DMS114 treated with DMSO at 0.1 percent for 48 hours (cell line): ENCODE results near the gene KREMEN1.
"Not testable (repeated sequence)": the region's sequence is repeated elsewhere in the genome, so short reads cannot be mapped to it uniquely, and the experiment has no call there.

Experiments used
- DNase-seq: peaks from one replicate; lab custom pipeline; 2025; ENCODE audit not compliant: unreplicated experiment; lab: John Stamatoyannopoulos, UW

Gene KREMEN1

GRCh38 chr22:29078036-29078868 lies 5.4 kb downstream of the KREMEN1 start:
- no peak for DNase-seq

DNA sequence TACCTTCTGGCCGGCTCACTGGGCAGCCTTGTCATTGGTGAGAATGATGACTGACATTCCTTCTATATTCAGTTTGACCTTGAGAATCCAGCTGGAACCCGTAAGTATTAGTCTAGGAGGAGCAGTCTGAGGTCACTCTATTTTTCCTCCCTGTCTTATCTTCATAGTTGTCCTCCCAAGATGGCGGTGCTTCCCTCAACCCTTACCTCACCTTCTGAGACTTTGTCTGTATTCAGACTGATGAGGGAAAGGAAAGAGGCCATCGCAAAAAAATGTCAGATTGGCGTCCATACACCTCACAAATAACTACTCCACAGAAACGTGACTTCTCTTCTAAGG lies 6.0 kb downstream of the KREMEN1 start:
- no peak for DNase-seq

DNA sequence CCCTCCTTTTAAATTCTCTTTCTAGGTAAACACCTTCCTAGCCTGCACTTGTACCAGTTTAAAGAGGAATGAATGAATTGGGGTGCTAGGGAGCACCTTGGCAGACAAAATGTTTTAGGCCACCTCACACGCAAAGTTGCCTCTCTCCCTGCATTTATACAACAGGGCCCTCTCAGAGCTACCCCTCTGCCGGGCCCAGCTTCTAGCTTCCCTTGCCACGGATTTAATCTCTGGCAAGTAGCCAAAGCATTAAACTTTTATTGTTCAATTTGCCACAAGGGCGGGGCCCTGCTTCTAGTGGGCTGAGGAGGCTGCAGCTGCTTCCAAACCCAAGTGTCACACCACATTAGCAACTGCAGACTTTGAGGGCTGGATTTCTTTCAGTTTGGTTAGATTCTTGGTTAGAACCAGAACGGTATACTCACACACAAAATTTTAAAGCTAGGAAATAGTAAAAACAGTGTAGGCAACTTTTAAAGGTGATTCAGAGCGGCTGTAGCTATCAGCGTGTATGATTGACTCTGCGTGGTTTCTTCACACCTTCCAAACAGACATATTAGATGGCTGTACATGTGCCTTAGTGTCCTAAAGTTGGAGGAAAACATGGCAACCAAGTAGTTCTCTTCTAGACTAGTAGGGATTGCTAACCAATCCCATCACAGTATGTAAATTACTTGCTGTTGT lies 6.5 kb downstream of the KREMEN1 start:
- DNase-seq: no peak

- no peak for DNase-seq
These were observed 7.5 kb downstream of the KREMEN1 start for GRCh38 chr22:29080106-29080975.

DNA sequence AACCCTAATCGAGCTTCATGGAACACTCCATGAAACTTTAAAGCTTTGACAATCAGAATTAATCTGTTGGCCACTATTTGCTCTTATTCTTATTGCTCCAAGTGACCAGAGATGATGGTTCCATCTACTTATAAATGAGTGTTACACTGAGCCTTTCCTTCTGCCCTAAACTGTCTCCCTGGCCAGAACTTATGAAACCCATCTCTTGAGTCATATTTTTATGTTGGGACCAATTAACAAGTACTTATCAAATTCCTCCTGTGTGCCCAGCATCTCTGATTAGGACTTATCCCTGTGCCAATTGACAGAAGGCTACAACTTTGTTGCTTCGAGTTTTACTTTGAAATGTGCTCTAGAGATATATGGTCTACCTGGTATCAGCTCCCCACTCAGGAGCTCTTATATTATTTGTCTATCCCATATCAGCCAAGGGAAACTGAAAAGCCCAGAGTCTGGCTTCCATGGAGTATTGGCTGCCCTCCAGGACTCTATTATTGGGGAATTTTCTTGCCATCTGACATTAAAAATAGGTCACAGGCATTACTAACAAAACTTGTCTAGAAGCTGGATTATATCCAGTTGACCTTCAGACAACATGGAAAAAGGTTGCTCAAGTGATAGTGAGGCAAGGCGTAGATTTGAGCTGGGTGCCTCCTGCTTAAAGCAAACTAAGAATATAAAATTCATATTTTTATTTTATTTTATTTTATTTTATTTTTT lies 8.8 kb downstream of the KREMEN1 start:
- no peak for DNase-seq

- no peak for DNase-seq
These were observed 10.2 kb downstream of the KREMEN1 start for GRCh38 chr22:29082826-29083545.

DNA sequence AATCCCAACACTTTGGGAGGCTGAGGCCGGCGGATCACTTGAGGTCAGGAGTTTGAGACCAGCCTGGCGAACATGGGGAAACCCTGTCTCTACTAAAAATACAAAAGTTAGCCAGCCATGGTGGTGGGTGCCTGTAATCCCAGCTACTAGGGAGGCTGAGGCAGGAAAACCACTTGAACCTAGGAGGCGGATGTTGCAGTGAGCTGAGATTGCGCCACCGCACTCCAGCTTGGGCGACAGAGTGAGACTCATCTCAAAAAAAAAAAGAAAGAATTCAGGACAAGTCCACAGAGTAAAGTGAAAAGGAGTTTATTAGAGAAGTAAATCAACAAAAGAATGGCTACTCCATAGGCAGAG lies 10.7 kb downstream of the KREMEN1 start:
- DNase-seq: not testable (repeated sequence)

DNA sequence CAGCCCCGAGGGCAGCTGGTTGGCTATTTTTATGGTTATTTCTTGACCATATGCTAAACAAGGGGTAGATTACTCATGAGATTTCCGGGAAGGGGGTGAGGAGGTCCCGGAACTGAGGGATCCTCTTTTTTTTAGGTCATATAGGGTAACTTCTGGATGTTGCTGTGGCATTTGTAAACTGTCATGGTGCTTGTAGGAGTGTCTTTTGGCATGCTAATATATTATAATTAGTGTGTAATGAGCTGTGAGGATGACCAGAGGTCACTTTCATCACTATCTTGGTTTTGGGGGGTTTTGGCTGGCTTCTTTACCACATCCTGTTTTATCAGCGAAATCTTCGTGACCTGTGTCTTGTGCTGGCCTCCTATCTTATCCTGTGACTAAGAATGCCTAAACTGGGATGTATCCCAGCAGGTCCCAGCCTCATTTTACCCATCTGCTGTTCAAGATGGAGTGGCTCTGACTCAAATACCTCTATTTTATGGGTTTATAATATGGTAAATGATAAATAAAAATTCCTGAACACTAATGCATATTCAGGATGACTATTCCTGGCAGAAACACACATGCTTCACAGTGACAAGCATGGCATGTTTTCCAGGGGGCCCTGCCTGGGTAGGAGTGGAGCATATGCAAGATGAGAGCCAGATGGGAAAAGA lies 11.2 kb downstream of the KREMEN1 start:
- no peak for DNase-seq

DNA sequence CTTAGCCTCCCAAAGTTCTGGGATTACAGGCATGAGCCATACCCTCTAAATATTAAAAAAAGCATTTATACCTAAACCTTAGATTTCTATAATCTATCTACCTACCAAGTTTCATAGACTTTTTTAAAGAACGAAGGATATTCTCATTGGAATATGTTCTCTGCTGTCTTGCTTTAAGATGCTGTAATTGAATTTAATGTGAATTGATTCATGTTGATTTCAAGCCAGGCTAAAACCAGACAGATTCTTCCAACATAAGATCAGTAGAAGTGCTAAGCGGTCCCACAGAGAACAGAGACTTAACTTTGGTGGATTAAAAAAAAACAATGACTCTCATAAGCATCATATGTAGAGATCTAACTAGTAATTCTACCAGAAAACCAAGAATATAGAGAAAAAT lies 14.2 kb downstream of the KREMEN1 start:
- DNase-seq: no peak

DNA sequence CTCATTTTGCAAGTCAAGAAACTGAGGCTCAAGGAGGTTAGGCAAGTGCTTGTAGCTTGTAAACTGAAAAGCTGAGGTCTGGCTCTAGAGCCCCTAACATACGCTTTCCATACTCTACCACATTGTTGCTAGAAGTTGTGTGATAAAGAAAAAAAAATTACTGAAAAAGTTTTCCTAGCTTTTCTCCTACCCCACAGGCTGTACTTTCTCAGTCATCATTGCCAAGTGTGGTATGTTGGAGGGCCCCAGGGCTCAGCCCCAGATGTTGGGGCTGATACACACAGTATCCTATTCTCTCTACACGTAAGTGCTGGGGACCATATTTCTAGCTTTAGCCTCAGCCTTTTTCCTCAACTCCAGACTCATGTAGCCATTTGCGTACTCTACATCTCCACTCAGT lies 16.0 kb downstream of the KREMEN1 start:
- no peak for DNase-seq

DNA sequence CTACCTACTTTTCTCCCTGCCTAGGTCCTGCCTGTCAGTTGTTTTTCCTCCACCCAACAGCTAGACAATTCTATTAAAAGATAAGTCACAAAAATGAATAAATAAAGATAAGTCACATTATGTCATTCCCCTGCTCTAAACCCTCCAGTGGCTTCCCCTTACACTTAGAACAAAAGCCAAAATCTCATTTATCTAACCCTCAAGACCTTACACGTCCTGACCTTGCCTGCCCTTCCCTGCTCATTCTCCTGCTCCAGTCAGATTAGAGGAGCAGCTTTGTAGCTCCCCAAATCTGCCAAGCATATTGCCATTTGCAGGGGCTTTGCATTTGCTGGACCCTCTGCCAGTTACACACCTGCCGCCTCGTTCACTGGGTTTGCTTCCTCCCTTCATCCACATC lies 16.7 kb downstream of the KREMEN1 start:
- no peak for DNase-seq

- no peak for DNase-seq
These were observed 17.2 kb downstream of the KREMEN1 start for GRCh38 chr22:29090039-29090438.

DNA sequence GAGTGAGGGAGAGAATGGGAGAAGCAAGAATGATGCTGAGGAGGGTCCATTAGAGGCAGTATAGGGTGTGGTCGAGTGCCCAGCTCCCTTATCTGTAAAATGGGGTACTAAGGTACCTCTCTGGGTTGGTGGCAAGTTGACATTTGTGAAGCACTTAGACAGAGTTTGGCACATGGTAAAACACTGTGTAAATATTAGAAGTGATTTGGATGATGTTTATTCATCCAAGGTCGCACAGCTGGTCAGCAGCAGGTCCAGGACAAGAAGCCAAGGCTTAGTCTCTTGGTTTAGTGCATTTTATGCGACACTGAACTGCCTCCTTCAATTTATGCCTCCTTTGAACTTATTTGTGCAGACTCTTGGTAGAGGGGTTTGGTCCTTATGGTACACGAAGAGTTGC lies 19.4 kb downstream of the KREMEN1 start:
- DNase-seq: no peak

DNA sequence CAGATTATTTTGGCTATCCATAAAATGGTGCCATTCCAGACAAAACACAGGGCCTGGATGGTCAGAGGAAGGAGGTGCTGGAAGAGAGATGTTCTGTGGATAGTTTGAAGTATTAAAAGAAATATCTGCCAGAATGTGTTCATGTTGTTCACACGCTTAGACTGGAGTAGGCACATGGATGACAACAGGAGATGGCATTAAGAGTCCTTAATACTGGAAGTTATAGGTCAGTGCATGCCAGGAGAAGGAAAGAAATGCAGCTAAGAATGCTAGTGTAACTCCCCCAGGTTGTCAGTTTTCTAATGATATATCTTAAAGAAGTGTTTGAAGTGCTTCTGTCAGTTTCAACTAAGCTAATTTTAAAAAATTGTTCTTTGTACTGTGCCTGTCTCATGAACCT lies 20.2 kb downstream of the KREMEN1 start:
- DNase-seq: no peak

GRCh38 chr22:29093501-29094300 lies 20.9 kb downstream of the KREMEN1 start:
- DNase-seq: no peak

- DNase-seq: no peak
These were observed 22.6 kb downstream of the KREMEN1 start for GRCh38 chr22:29095459-29095858.

DNA sequence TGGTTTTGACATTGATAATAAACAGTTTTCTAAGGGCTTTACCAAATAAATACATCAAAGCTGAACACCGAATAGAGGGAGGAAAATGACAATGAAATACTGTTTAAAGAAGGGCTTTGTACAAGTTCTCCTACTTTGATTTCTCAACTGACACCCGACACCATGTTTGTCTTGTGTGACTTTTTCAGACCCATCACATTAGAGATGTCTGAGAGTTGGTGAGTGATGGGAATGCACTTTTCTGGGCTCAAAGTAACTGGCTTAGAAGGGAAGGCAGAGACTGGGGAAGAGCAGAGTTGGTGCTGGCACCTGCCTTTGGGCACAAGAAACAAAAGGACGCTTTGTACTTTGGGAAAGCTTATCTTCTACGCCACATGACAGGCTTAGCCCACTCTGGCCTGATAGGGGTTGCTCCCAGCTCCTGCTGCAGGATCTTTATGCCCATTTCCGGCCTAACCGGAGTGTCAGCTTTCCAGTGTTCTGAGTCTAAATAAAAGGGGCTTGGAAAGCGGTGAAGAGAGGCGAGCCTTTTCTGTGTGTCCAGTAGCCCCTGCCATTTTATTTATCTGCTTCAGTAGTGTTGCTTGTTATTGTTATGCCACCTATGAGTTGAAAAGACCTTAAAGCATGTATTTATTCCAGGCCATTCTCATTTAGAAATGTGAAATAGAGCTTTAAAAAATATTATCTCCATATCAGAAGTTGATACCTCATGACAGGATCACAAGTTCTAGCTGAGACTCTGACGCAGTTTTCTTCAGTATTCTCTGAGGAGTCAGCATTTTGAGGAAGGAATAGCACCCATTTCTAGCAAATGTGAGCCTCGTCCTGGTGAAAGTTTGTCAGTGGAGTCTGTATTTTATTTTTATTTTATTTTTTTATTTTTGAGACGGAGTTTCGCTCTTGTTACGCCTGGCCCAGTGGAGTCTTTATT lies 24.2 kb downstream of the KREMEN1 start:
- DNase-seq: no peak

GRCh38 chr22:29098296-29098695 lies 25.5 kb downstream of the KREMEN1 start:
- DNase-seq: no peak
